Measurements from ENCODE around the gene TLE1.
"Not testable (repeated sequence)": the region's sequence is repeated elsewhere in the genome, so short reads cannot be mapped to it uniquely, and the experiment has no call there.

Gene TLE1

GRCh38 chr9:81644513-81644912 lies 44.8 kb downstream of the TLE1 start:
- H3K27me3 ChIP-seq (ENCODE audit: control insufficient read depth in 5 of 5, insufficient read depth in 4 of 5, low read length in 5 of 5); H3K36me3 ChIP-seq (ENCODE audit: control insufficient read depth in 5 of 5, insufficient read depth in 5 of 5, low read length in 5 of 5); H3K4me1 ChIP-seq (ENCODE audit: control insufficient read depth in 5 of 5, insufficient read depth in 5 of 5, low read length in 5 of 5); H3K27ac ChIP-seq (ENCODE audit: low read depth, low read length); H3K9ac ChIP-seq (ENCODE audit: low read length in 5 of 5); H3K4me3 ChIP-seq (ENCODE audit: low read depth in 1 of 5, low read length in 5 of 5); H3K9me3 ChIP-seq (ENCODE audit: control insufficient read depth in 5 of 5, low read length in 5 of 5): not testable (repeated sequence)

GRCh38 chr9:81637276-81637675 lies 52.1 kb downstream of the TLE1 start:
- Histone ChIP-seq H3K9me3 (ENCODE audit: control insufficient read depth in 5 of 5, low read length in 5 of 5) (no peaks in the 10 kb centered on the region), H3K4me3 (ENCODE audit: low read depth in 1 of 5, low read length in 5 of 5) (no peak overlapping the region), H3K9ac (ENCODE audit: low read length in 5 of 5) (no peak overlapping the region), H3K27me3 (ENCODE audit: control insufficient read depth in 5 of 5, insufficient read depth in 4 of 5, low read length in 5 of 5) (no peaks in the 10 kb centered on the region), H3K4me1 (ENCODE audit: control insufficient read depth in 5 of 5, insufficient read depth in 5 of 5, low read length in 5 of 5) (peaks cover 2 to 42% (median 17%) of the 10 kb centered on the region in 5 donors), H3K36me3 (ENCODE audit: control insufficient read depth in 5 of 5, insufficient read depth in 5 of 5, low read length in 5 of 5) (peaks cover 4 to 18% (median 11%) of the 10 kb centered on the region in 5 donors), H3K27ac (ENCODE audit: low read depth, low read length) (no peak overlapping the region)

- H3K36me3 ChIP-seq (ENCODE audit: control insufficient read depth in 5 of 5, insufficient read depth in 5 of 5, low read length in 5 of 5), result peaks cover 7 to 22% (median 15%) of the 10 kb centered on the region in 5 donors
- H3K27ac ChIP-seq (ENCODE audit: low read depth, low read length), result no peak overlapping the region
- peaks cover 2 to 38% (median 18%) of the 10 kb centered on the region in 5 donors for H3K4me1 ChIP-seq (ENCODE audit: control insufficient read depth in 5 of 5, insufficient read depth in 5 of 5, low read length in 5 of 5)
- no peak overlapping the region for H3K9ac ChIP-seq (ENCODE audit: low read length in 5 of 5)
- H3K27me3 ChIP-seq (ENCODE audit: control insufficient read depth in 5 of 5, insufficient read depth in 4 of 5, low read length in 5 of 5), result no peaks in the 10 kb centered on the region
- H3K4me3 ChIP-seq (ENCODE audit: low read depth in 1 of 5, low read length in 5 of 5), result no peak overlapping the region
- H3K9me3 ChIP-seq (ENCODE audit: control insufficient read depth in 5 of 5, low read length in 5 of 5), result no peaks in the 10 kb centered on the region
Observed at GRCh38 chr9:81636255-81636599, 53.1 kb downstream of the TLE1 start.

GRCh38 chr9:81635521-81636254 lies 53.7 kb downstream of the TLE1 start:
- no peaks in the 10 kb centered on the region for H3K9me3 ChIP-seq (ENCODE audit: control insufficient read depth in 5 of 5, low read length in 5 of 5)
- H3K27ac ChIP-seq (ENCODE audit: low read depth, low read length), result peak overlapping the region; percentile 17

GRCh38 chr9:81634915-81635516 lies 54.3 kb downstream of the TLE1 start:
- peaks cover 2 to 33% (median 18%) of the 10 kb centered on the region in 5 donors for H3K4me1 ChIP-seq (ENCODE audit: control insufficient read depth in 5 of 5, insufficient read depth in 5 of 5, low read length in 5 of 5)
- no peak overlapping the region for H3K4me3 ChIP-seq (ENCODE audit: low read depth in 1 of 5, low read length in 5 of 5)
- peaks cover 10 to 25% (median 18%) of the 10 kb centered on the region in 5 donors for H3K36me3 ChIP-seq (ENCODE audit: control insufficient read depth in 5 of 5, insufficient read depth in 5 of 5, low read length in 5 of 5)
- no peaks in the 10 kb centered on the region for H3K9me3 ChIP-seq (ENCODE audit: control insufficient read depth in 5 of 5, low read length in 5 of 5)
- no peaks in the 10 kb centered on the region for H3K27me3 ChIP-seq (ENCODE audit: control insufficient read depth in 5 of 5, insufficient read depth in 4 of 5, low read length in 5 of 5)
- peak overlapping the region; percentile 17 for H3K27ac ChIP-seq (ENCODE audit: low read depth, low read length)
- H3K9ac ChIP-seq (ENCODE audit: low read length in 5 of 5), result no peak overlapping the region

More at GRCh38 chr9:81635521-81636254, 53.7 kb downstream of the TLE1 start:
- Histone ChIP-seq H3K9ac (ENCODE audit: low read length in 5 of 5) (no peak overlapping the region), H3K4me1 (ENCODE audit: control insufficient read depth in 5 of 5, insufficient read depth in 5 of 5, low read length in 5 of 5) (peaks cover 2 to 35% (median 18%) of the 10 kb centered on the region in 5 donors), H3K4me3 (ENCODE audit: low read depth in 1 of 5, low read length in 5 of 5) (no peak overlapping the region), H3K36me3 (ENCODE audit: control insufficient read depth in 5 of 5, insufficient read depth in 5 of 5, low read length in 5 of 5) (peaks cover 10 to 25% (median 18%) of the 10 kb centered on the region in 5 donors), H3K27me3 (ENCODE audit: control insufficient read depth in 5 of 5, insufficient read depth in 4 of 5, low read length in 5 of 5) (no peaks in the 10 kb centered on the region)

- no peak overlapping the region for H3K27ac ChIP-seq (ENCODE audit: low read depth, low read length)
- no peaks in the 10 kb centered on the region for H3K9me3 ChIP-seq (ENCODE audit: control insufficient read depth in 5 of 5, low read length in 5 of 5)
- H3K36me3 ChIP-seq (ENCODE audit: control insufficient read depth in 5 of 5, insufficient read depth in 5 of 5, low read length in 5 of 5), result peaks cover 12 to 25% (median 22%) of the 10 kb centered on the region in 5 donors
- H3K4me1 ChIP-seq (ENCODE audit: control insufficient read depth in 5 of 5, insufficient read depth in 5 of 5, low read length in 5 of 5), result peaks cover 2 to 33% (median 18%) of the 10 kb centered on the region in 5 donors
- no peaks in the 10 kb centered on the region for H3K27me3 ChIP-seq (ENCODE audit: control insufficient read depth in 5 of 5, insufficient read depth in 4 of 5, low read length in 5 of 5)
- H3K4me3 ChIP-seq (ENCODE audit: low read depth in 1 of 5, low read length in 5 of 5), result no peak overlapping the region
- no peak overlapping the region for H3K9ac ChIP-seq (ENCODE audit: low read length in 5 of 5)
Observed at GRCh38 chr9:81633952-81634854, 55.1 kb downstream of the TLE1 start.

GRCh38 chr9:81632599-81632998 lies 56.7 kb downstream of the TLE1 start:
- H3K4me1 ChIP-seq (ENCODE audit: control insufficient read depth in 5 of 5, insufficient read depth in 5 of 5, low read length in 5 of 5), result peaks cover 2 to 27% (median 18%) of the 10 kb centered on the region in 5 donors
- no peaks in the 10 kb centered on the region for H3K9me3 ChIP-seq (ENCODE audit: control insufficient read depth in 5 of 5, low read length in 5 of 5)
- no peak overlapping the region for H3K4me3 ChIP-seq (ENCODE audit: low read depth in 1 of 5, low read length in 5 of 5)
- no peak overlapping the region for H3K27ac ChIP-seq (ENCODE audit: low read depth, low read length)
- no peaks in the 10 kb centered on the region for H3K27me3 ChIP-seq (ENCODE audit: control insufficient read depth in 5 of 5, insufficient read depth in 4 of 5, low read length in 5 of 5)
- peaks cover 17 to 27% (median 22%) of the 10 kb centered on the region in 5 donors for H3K36me3 ChIP-seq (ENCODE audit: control insufficient read depth in 5 of 5, insufficient read depth in 5 of 5, low read length in 5 of 5)
- H3K9ac ChIP-seq (ENCODE audit: low read length in 5 of 5), result no peak overlapping the region

- Histone ChIP-seq H3K27ac (ENCODE audit: low read depth, low read length) (no peak overlapping the region), H3K36me3 (ENCODE audit: control insufficient read depth in 5 of 5, insufficient read depth in 5 of 5, low read length in 5 of 5) (peaks cover 17 to 30% (median 22%) of the 10 kb centered on the region in 5 donors), H3K4me3 (ENCODE audit: low read depth in 1 of 5, low read length in 5 of 5) (no peak overlapping the region), H3K4me1 (ENCODE audit: control insufficient read depth in 5 of 5, insufficient read depth in 5 of 5, low read length in 5 of 5) (peaks cover 2 to 31% (median 18%) of the 10 kb centered on the region in 5 donors), H3K9ac (ENCODE audit: low read length in 5 of 5) (no peak overlapping the region), H3K9me3 (ENCODE audit: control insufficient read depth in 5 of 5, low read length in 5 of 5) (no peaks in the 10 kb centered on the region), H3K27me3 (ENCODE audit: control insufficient read depth in 5 of 5, insufficient read depth in 4 of 5, low read length in 5 of 5) (no peaks in the 10 kb centered on the region)
Observed at GRCh38 chr9:81631218-81631745, 58.1 kb downstream of the TLE1 start.

GRCh38 chr9:81629440-81629839 lies 59.9 kb downstream of the TLE1 start:
- Histone ChIP-seq H3K9me3 (ENCODE audit: control insufficient read depth in 5 of 5, low read length in 5 of 5) (no peaks in the 10 kb centered on the region), H3K36me3 (ENCODE audit: control insufficient read depth in 5 of 5, insufficient read depth in 5 of 5, low read length in 5 of 5) (peaks cover 15 to 30% (median 21%) of the 10 kb centered on the region in 5 donors), H3K27ac (ENCODE audit: low read depth, low read length) (no peak overlapping the region), H3K9ac (ENCODE audit: low read length in 5 of 5) (no peak overlapping the region), H3K27me3 (ENCODE audit: control insufficient read depth in 5 of 5, insufficient read depth in 4 of 5, low read length in 5 of 5) (no peaks in the 10 kb centered on the region), H3K4me3 (ENCODE audit: low read depth in 1 of 5, low read length in 5 of 5) (no peak overlapping the region), H3K4me1 (ENCODE audit: control insufficient read depth in 5 of 5, insufficient read depth in 5 of 5, low read length in 5 of 5) (peaks cover 0 to 16% (median 6%) of the 10 kb centered on the region in 5 donors)

All from subcutaneous abdominal adipose tissue (tissue), 5 donors.